ENCODE measurements around the gene ABCA7. TPM values are rescaled to one million over a fixed set of nuclear protein-coding genes. Genes with fewer than 3 reads are reported as not detected.
"Not testable (repeated sequence)": the region's sequence is repeated elsewhere in the genome, so short reads cannot be mapped to it uniquely, and the experiment has no call there.

ABCA7 gene
- total RNA-seq, 2 donors from 2014 or later = 6.0 to 7.0 TPM

DNA sequence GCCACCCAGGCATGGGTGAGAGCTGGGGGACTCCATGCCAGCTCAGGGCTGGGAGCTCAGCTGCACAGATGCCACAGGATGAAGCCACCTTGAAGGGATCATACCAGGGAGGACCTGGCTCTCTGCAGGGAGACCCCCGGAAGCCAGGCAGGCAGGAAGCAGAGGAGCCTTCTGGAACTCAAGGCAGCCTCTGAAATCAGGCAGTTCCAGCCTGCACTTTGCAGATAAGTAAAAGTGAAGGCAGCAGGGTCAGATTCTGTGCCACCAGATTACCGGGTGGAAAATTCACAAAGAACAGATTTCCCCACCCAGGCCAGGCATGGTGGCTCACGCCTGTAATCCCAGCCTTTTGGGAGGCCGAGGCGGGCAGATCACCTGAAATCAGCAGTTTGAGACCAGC, 21.5 kb upstream of the ABCA7 start:
- ATAC-seq (ENCODE audit: insufficient number of reproducible peaks, low FRiP score, low read depth) (no peak), DNase-seq (ENCODE audit: low spot score) (no peak)
- H3K4me1 ChIP-seq (ENCODE audit: control insufficient read depth in 1 of 2, low read depth in 2 of 2) = peaks cover 52 to 65% of the 10 kb centered on the region in 2 donors
- no peaks in the 10 kb centered on the region for H3K27me3 ChIP-seq (replicated peaks; ENCODE audit: insufficient read depth)
- no peak overlapping the region for H3K27ac ChIP-seq
- peaks cover 12% of the 10 kb centered on the region for H3K36me3 ChIP-seq
- no peak overlapping the region for H3K4me3 ChIP-seq
- no peaks in the 10 kb centered on the region for H3K9me3 ChIP-seq
- TF ChIP-seq, protein P1, sequence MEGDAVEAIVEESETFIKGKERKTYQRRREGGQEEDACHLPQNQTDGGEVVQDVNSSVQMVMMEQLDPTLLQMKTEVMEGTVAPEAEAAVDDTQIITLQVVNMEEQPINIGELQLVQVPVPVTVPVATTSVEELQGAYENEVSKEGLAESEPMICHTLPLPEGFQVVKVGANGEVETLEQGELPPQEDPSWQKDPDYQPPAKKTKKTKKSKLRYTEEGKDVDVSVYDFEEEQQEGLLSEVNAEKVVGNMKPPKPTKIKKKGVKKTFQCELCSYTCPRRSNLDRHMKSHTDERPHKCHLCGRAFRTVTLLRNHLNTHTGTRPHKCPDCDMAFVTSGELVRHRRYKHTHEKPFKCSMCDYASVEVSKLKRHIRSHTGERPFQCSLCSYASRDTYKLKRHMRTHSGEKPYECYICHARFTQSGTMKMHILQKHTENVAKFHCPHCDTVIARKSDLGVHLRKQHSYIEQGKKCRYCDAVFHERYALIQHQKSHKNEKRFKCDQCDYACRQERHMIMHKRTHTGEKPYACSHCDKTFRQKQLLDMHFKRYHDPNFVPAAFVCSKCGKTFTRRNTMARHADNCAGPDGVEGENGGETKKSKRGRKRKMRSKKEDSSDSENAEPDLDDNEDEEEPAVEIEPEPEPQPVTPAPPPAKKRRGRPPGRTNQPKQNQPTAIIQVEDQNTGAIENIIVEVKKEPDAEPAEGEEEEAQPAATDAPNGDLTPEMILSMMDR (IDR thresholded peaks at IDR 0.05) = no peak

DNA sequence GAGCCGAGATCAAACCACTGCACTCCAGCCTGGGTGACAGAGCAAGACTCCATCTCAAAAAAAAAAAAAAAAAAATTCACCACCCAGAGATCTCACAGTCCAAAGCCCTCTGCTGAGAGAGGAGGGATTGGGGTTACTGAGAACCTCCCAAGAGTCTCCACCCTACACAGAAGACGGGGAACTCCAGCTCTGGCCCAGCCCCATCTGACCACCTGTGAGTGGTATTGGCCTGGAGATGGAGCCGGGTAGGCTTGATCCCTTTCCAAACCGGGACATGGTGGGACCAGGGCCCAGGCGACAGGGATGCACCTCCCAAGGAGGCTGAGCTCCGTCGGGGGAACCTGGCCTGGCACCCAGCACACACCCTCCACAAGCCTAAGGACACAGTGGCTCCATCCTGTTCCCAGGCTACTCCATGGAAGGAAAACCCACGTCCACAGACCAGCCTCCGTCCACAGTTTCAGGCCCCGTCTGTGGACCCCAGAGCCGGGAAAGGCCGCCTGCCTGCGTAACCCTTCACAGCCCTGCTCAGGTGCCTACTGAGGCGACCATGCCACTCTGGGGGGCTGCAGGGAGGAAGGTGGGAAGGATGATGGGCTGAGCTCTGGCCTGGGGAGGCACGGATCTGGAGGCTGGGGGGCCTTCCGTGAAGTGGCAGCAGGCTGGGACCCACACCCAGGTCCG, 20.8 kb upstream of the ABCA7 start:
- Histone ChIP-seq H3K27me3 (replicated peaks; ENCODE audit: insufficient read depth) (no peaks in the 10 kb centered on the region), H3K36me3 (peaks cover 5% of the 10 kb centered on the region), H3K9me3 (no peaks in the 10 kb centered on the region), H3K4me1 (ENCODE audit: control insufficient read depth in 1 of 2, low read depth in 2 of 2) (peaks cover 55 to 65% of the 10 kb centered on the region in 2 donors), H3K27ac (no peak overlapping the region), H3K4me3 (peak overlapping the region; percentile 84)
- DNase-seq (ENCODE audit: low spot score) = no peak
- ATAC-seq (ENCODE audit: insufficient number of reproducible peaks, low FRiP score, low read depth) = no peak
- TF ChIP-seq, protein P1 (IDR thresholded peaks at IDR 0.05) = no peak

DNA sequence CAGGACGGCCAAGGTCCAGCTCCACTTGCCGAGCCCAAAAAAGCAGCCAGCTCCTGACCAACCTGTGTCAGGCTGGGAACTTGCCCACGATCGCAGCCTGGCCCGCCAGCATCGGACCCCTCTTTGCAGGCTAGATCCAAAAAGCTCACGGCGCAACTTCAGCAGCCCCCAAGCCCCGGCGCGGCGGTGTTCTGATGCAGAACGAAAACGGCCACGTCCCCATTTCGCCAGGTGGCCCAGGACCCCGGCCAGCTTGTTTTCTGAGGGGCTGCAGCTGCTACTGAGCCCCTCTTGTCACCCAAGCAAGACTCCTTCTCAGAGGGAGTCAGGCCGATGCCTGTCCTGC, 20.3 kb upstream of the ABCA7 start:
- TF ChIP-seq, protein P1 (IDR thresholded peaks at IDR 0.05) = no peak
- H3K36me3 ChIP-seq = peaks cover under 1% of the 10 kb centered on the region
- H3K4me3 ChIP-seq = peak overlapping the region; percentile 84
- no peak for DNase-seq (ENCODE audit: low spot score)
- H3K9me3 ChIP-seq = no peaks in the 10 kb centered on the region
- no peak for ATAC-seq (ENCODE audit: insufficient number of reproducible peaks, low FRiP score, low read depth)
- H3K27ac ChIP-seq = no peak overlapping the region
- H3K4me1 ChIP-seq (ENCODE audit: control insufficient read depth in 1 of 2, low read depth in 2 of 2) = peaks cover 55 to 65% of the 10 kb centered on the region in 2 donors
- no peaks in the 10 kb centered on the region for H3K27me3 ChIP-seq (replicated peaks; ENCODE audit: insufficient read depth)

DNA sequence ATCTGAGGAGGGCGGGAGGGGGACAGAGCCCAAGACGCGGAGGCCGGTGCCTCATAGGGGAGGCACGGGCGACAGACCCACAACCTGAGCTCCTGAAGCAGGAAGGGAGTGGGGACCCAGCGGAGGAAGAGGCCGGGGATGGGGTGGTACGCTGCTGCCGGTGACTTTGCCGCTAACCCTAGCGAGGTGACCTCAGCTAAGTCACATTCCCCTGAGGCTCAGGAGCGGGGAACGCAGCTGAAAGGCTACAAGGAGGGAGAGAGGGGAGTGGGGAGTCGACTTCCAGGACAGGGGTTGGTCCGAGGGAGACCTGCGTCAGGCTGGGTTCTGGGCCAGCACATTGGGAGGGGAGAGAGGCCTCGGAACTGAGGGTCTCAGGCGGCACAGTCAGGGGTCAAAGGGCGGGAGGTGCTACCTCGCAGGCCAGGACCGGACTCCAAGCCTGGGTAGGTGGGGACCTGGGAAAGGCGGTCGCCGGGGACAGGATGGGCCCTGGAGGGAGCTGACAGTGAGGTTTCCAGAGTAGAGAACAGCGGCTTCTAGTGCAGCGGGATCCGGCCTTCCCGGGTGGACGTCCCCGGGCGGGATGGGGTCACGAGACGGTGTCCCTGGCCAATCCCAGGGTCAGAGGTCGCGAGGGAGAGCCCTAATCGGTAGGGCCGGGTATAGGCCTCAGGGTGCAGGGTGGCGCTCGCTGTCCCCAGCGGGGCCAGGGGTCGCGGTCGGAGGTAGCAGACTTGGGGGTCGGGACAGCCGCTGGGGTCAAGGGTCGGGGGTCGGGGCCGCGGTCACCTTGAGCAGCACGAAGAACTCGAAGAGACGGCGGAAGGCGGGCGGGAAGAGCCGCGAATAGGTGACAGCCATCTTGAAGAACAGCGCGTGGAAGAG, 19.7 kb upstream of the ABCA7 start:
- H3K36me3 ChIP-seq = no peaks in the 10 kb centered on the region
- TF ChIP-seq, protein P1 (IDR thresholded peaks at IDR 0.05) = no peak
- H3K4me1 ChIP-seq (ENCODE audit: control insufficient read depth in 1 of 2, low read depth in 2 of 2) = peaks cover 55 to 65% of the 10 kb centered on the region in 2 donors
- H3K27ac ChIP-seq = peak overlapping the region; percentile 95 to 99
- H3K4me3 ChIP-seq = peak overlapping the region; percentile 84
- H3K9me3 ChIP-seq = no peaks in the 10 kb centered on the region
- ATAC-seq (ENCODE audit: insufficient number of reproducible peaks, low FRiP score, low read depth) = no peak
- no peak for DNase-seq (ENCODE audit: low spot score)
- H3K27me3 ChIP-seq (replicated peaks; ENCODE audit: insufficient read depth) = no peaks in the 10 kb centered on the region

DNA sequence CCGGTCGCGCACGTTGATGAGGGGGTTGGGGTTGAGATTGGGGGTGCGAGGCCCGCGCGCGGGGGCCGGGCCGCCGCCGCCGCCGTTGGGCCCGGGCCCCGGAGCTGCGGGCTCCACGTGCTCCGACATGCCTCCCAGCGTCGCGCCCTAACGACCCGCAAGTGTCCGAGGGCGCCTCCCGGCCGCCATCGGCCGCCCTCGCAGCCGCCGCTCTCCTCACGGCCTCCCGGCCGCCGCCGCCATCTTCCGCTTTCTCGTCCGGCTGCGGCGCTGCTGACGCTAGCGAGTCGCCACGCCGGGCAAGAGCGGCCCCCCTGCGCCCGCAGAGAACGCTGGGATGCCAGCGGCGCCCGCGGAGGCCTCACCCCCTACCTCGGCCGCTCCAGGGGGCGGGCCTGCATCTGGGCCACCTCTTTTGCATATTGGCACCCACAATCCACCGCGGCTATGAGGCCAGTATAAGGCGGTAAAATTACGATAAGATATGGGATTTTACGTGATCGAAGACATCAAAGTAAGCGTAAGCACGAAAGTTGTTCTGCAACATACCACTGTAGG, 19.0 kb upstream of the ABCA7 start, which contains the start of gene TMEM259:
Gene TMEM259, minus strand, starts transcription at position 256 of the 558 bp plus-strand sequence. Its CDS starts 127 bp downstream, at position 129.
- ATAC-seq (ENCODE audit: insufficient number of reproducible peaks, low FRiP score, low read depth) = peak; percentile 75
- TF ChIP-seq, protein P1 (IDR thresholded peaks at IDR 0.05) = no peak
- peak; percentile 94 for DNase-seq (ENCODE audit: low spot score)
- Histone ChIP-seq H3K36me3 (no peaks in the 10 kb centered on the region), H3K9me3 (no peaks in the 10 kb centered on the region), H3K27ac (peak within 1 kb of the TSS; percentile 95 to 99), H3K27me3 (replicated peaks; ENCODE audit: insufficient read depth) (no peaks in the 10 kb centered on the region), H3K4me3 (peak within 1 kb of the TSS; percentile 84), H3K4me1 (ENCODE audit: control insufficient read depth in 1 of 2, low read depth in 2 of 2) (peaks cover 55 to 62% of the 10 kb centered on the region in 2 donors)

DNA sequence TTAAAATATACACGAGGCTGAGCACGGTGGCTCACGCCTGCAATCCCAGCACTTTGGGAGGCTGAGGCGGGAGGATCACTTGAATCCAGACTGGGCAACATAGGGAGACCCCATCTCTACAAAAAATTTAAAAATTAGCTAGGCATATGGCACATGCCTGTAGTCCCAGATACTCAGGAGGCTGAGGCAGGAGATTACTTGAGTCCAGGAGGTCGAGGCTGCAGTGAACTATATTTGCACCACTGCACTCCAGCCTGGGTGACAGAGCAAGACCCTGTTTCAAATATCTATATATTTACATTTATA, 16.1 kb upstream of the ABCA7 start:
- not testable (repeated sequence) for H3K4me3 ChIP-seq; H3K36me3 ChIP-seq; DNase-seq (ENCODE audit: low spot score); ATAC-seq (ENCODE audit: insufficient number of reproducible peaks, low FRiP score, low read depth); H3K9me3 ChIP-seq; H3K27me3 ChIP-seq (replicated peaks; ENCODE audit: insufficient read depth)
- Histone ChIP-seq H3K27ac (peak overlapping the region in 1 of 2 donors; percentile 99), H3K4me1 (ENCODE audit: control insufficient read depth in 1 of 2, low read depth in 2 of 2) (peaks cover 27 to 35% of the 10 kb centered on the region in 2 donors)

DNA sequence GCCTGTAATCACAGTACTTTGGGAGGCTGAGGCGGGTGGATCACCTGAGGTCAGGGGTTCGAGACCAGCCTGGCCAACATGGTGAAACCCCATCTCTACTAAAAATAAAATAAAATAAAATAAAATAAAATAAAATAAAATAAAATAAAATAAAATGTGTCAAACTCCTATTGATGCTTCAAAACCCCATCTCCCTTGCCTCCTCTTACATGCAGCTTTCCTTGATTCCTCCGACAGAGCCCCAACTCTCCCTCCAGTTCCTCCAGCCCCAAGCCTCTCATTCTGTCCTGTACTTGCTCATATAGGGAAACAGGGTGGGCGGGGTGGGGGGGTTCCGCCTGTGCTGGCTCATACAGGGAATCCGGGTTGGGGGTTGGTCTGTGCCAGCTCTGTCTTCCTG, 14.8 kb upstream of the ABCA7 start:
- H3K4me3 ChIP-seq; H3K9me3 ChIP-seq; DNase-seq (ENCODE audit: low spot score); H3K27me3 ChIP-seq (replicated peaks; ENCODE audit: insufficient read depth); ATAC-seq (ENCODE audit: insufficient number of reproducible peaks, low FRiP score, low read depth); H3K36me3 ChIP-seq: not testable (repeated sequence)
- Histone ChIP-seq H3K27ac (peak overlapping the region in 1 of 2 donors; percentile 100), H3K4me1 (ENCODE audit: control insufficient read depth in 1 of 2, low read depth in 2 of 2) (peaks cover 21 to 34% of the 10 kb centered on the region in 2 donors)
